H1 (cell line): ENCODE results near the gene BCL3. TPM values are rescaled to one million over a fixed set of nuclear protein-coding genes. Genes with fewer than 3 reads are reported as not detected.

ENCODE experiments used
- CTCF ChIA-PET: fragments of 300-600 bp; sonication (Branson Sonifier 250); formaldehyde crosslinking; loops from one replicate; lab custom pipeline; 2021; ENCODE audit not compliant: partially characterized antibody; lab: Charles Lee
- POLR2A ChIA-PET: fragments of 300-600 bp; sonication (Branson Sonifier 250); formaldehyde crosslinking; loops from one replicate; lab custom pipeline; 2021; ENCODE audit warnings: inconsistent platforms; ENCODE audit not compliant: partially characterized antibody; lab: Charles Lee
- DNase-seq, 2 experiments: peaks; one replicate each; pipeline versions ENCODE4 v3.0.0 to v3.0.0-alpha.2; 2010 to 2022; ENCODE audit warnings: low spot score in 2 of 2, low read depth in 1 of 2, mixed read lengths in 1 of 2
- FAIRE-seq: peaks from 2 replicates; lab custom pipeline; 2011; peaks lifted over from hg19 to GRCh38; lab: Jason Lieb, UNC
- H2AFZ ChIP-seq: 2 replicates; pipeline ENCODE4 v1.8.1; 2012; ENCODE audit warnings: low read length, inconsistent platforms
- H2AK5ac ChIP-seq: 2 replicates; pipeline ENCODE4 v1.6.1; 2013; ENCODE audit warnings: low read depth, low read length
- H2BK120ac ChIP-seq: replicated peaks from 2 replicates; pipeline ENCODE3; 2013; ENCODE audit warnings: low read depth, low read length, inconsistent platforms
- H2BK12ac ChIP-seq: 2 replicates; pipeline ENCODE4 v1.6.1; 2013; ENCODE audit warnings: low read depth, low read length
- H2BK15ac ChIP-seq: 2 replicates; pipeline ENCODE4 v1.6.1; 2013; ENCODE audit warnings: low read length
- H2BK20ac ChIP-seq: 2 replicates; pipeline ENCODE4 v1.6.1; 2013; ENCODE audit warnings: low read length
- H2BK5ac ChIP-seq: 2 replicates; pipeline ENCODE4 v1.6.1; 2013; ENCODE audit warnings: low read depth, low read length
- H3K14ac ChIP-seq: 2 replicates; pipeline ENCODE4 v1.6.1; 2013; ENCODE audit warnings: inconsistent platforms; ENCODE audit not compliant: insufficient read length
- H3K18ac ChIP-seq: 2 replicates; pipeline ENCODE4 v1.6.1; 2013; ENCODE audit warnings: low read length; ENCODE audit errors: extremely low read depth
- H3K23ac ChIP-seq: 2 replicates; pipeline ENCODE4 v1.6.1; 2013; ENCODE audit warnings: inconsistent platforms; ENCODE audit not compliant: insufficient read length
- H3K23me2 ChIP-seq: 2 replicates; pipeline ENCODE4 v1.6.1; 2013; ENCODE audit warnings: low read depth, low read length
- H3K27ac ChIP-seq: 2 replicates; pipeline ENCODE4 v1.6.1; 2011; ENCODE audit warnings: low read depth, low read length, inconsistent platforms
- H3K27me3 ChIP-seq, 4 experiments: replicated peaks in 1 of 4; 1 replicate in 1 of 4; 2 replicates in 3 of 4; pipeline versions ENCODE4 v1.6.1 to v1.8.1; 2011 to 2013; ENCODE audit warnings: low read length in 3 of 4, mild to moderate bottlenecking in 3 of 4, inconsistent platforms in 2 of 4, mixed read lengths in 2 of 4, moderate library complexity in 1 of 4; ENCODE audit not compliant: control insufficient read depth in 3 of 4, insufficient read depth in 3 of 4; ENCODE audit errors: extremely low read depth in 1 of 4
- H3K36me3 ChIP-seq, 4 experiments: 2 replicates each; pipeline versions ENCODE4 v1.6.1 to v1.8.1; 2011 to 2013; ENCODE audit warnings: mild to moderate bottlenecking in 4 of 4, low read length in 3 of 4, moderate library complexity in 2 of 4, control low read depth in 1 of 4, inconsistent platforms in 1 of 4; ENCODE audit not compliant: insufficient read depth in 4 of 4, control insufficient read depth in 2 of 4
- H3K4ac ChIP-seq: replicated peaks from 2 replicates; pipeline ENCODE3; 2013; ENCODE audit warnings: low read length, low read depth, mixed read lengths, inconsistent platforms; ENCODE audit not compliant: insufficient read length
- H3K4me1 ChIP-seq, 4 experiments: replicated peaks in 1 of 4; 1 replicate in 1 of 4; 2 replicates in 3 of 4; pipeline versions ENCODE4 v1.6.1 to v1.8.1; 2011 to 2013; ENCODE audit warnings: low read length in 3 of 4, inconsistent platforms in 2 of 4, mixed read lengths in 1 of 4; ENCODE audit not compliant: insufficient read depth in 4 of 4, control insufficient read depth in 3 of 4
- H3K4me2 ChIP-seq, 2 experiments: 2 replicates each; pipeline versions ENCODE4 v1.6.1 to v1.8.1; 2011 to 2013; ENCODE audit warnings: low read depth in 2 of 2, low read length in 2 of 2, control low read depth in 1 of 2, inconsistent platforms in 1 of 2, mild to moderate bottlenecking in 1 of 2; ENCODE audit not compliant: insufficient read depth in 1 of 2
- H3K4me3 ChIP-seq, 4 experiments: fragments of 200-600, 300-600 bp in 1 of 4; sonication (generic), shearing (Covaris generic), sonication (Bioruptor Twin) in 1 of 4; 2 replicates each; pipeline versions ENCODE4 v1.5.1 to v1.8.1; 2011 to 2016; ENCODE audit warnings: low read length in 4 of 4, low read depth in 3 of 4, control low read depth in 2 of 4, inconsistent platforms in 2 of 4, mild to moderate bottlenecking in 2 of 4, mixed read lengths in 1 of 4, moderate library complexity in 1 of 4; ENCODE audit not compliant: insufficient read depth in 2 of 4; ENCODE audit errors: extremely low read depth in 1 of 4
- H3K56ac ChIP-seq: replicated peaks from 2 replicates; pipeline ENCODE3; 2013; ENCODE audit warnings: low read depth, mild to moderate bottlenecking, mixed read lengths, low read length, inconsistent platforms; ENCODE audit not compliant: insufficient read length
- H3K79me1 ChIP-seq: 2 replicates; pipeline ENCODE4 v1.6.1; 2013; ENCODE audit warnings: low read depth, low read length, control low read depth
- H3K79me2 ChIP-seq, 2 experiments: 2 replicates each; pipeline versions ENCODE4 v1.6.1 to v1.8.1; 2012 to 2013; ENCODE audit warnings: low read length in 2 of 2, mild to moderate bottlenecking in 2 of 2, inconsistent platforms in 1 of 2; ENCODE audit not compliant: insufficient read depth in 2 of 2, control insufficient read depth in 1 of 2
- H3K9ac ChIP-seq, 4 experiments: replicated peaks in 1 of 4; 1 replicate in 1 of 4; 2 replicates in 3 of 4; pipeline versions ENCODE4 v1.6.1 to v1.8.1; 2011 to 2013; ENCODE audit warnings: low read depth in 3 of 4, low read length in 3 of 4, control low read depth in 2 of 4, mild to moderate bottlenecking in 2 of 4, moderate library complexity in 2 of 4, inconsistent platforms in 1 of 4; ENCODE audit errors: extremely low read depth in 1 of 4
- H3K9me3 ChIP-seq, 2 experiments: 2 replicates each; pipeline versions ENCODE4 v1.6.1 to v1.8.1; 2012 to 2013; ENCODE audit warnings: mild to moderate bottlenecking in 2 of 2, moderate library complexity in 2 of 2, control low read depth in 1 of 2, inconsistent platforms in 1 of 2, low read depth in 1 of 2, low read length in 1 of 2, mixed read lengths in 1 of 2; ENCODE audit not compliant: insufficient read depth in 2 of 2
- H4K20me1 ChIP-seq, 2 experiments: replicated peaks in 1 of 2; 2 replicates each; pipeline versions ENCODE3 to v1.8.1; 2011 to 2013; ENCODE audit warnings: inconsistent platforms in 2 of 2, low read length in 2 of 2, mild to moderate bottlenecking in 1 of 2; ENCODE audit not compliant: insufficient read depth in 2 of 2, control insufficient read depth in 1 of 2
- H4K5ac ChIP-seq: 2 replicates; pipeline ENCODE4 v1.6.1; 2013; ENCODE audit warnings: low read length, low read depth, mixed read lengths, inconsistent platforms; ENCODE audit not compliant: insufficient read length
- H4K8ac ChIP-seq: 2 replicates; pipeline ENCODE4 v1.8.0; 2013; ENCODE audit warnings: mild to moderate bottlenecking, moderate library complexity, low read length, inconsistent platforms; ENCODE audit not compliant: insufficient read depth; ENCODE audit errors: extremely low read depth
- H4K91ac ChIP-seq: replicated peaks from 2 replicates; pipeline ENCODE3; 2013; ENCODE audit warnings: low read length, mixed read lengths, inconsistent platforms; ENCODE audit not compliant: insufficient read length
- CTBP2 ChIP-seq: IDR thresholded peaks from 2 replicates; pipeline ENCODE4 v1.7.0; 2011; ENCODE audit warnings: borderline replicate concordance, mild to moderate bottlenecking, moderate library complexity, mixed read lengths, low read length; ENCODE audit not compliant: insufficient read depth, insufficient read length
- EZH2 ChIP-seq: fragments of 200-600 bp; sonication (generic); IDR thresholded peaks from 2 replicates; pipeline ENCODE4 v1.7.1; 2012; ENCODE audit warnings: low read depth, mild to moderate bottlenecking, moderate library complexity, low read length, inconsistent platforms; ENCODE audit not compliant: severe bottlenecking
- SAP30 ChIP-seq: fragments of 300-600 bp; sonication (generic); IDR thresholded peaks from 2 replicates; pipeline ENCODE4 v1.7.1; 2012; ENCODE audit warnings: low read length, moderate library complexity, mild to moderate bottlenecking, inconsistent platforms; ENCODE audit not compliant: insufficient read depth, insufficient replicate concordance
- SP1 ChIP-seq: IDR thresholded peaks from 2 replicates; pipeline ENCODE4 v1.6.1; 2011; ENCODE audit warnings: low read depth, low read length
- WGBS, 2 experiments: shearing (Covaris generic) in 1 of 2; methylation state at CpG; one replicate each; pipeline versions ENCODE4 v1.1.6 to v1.1.7; 2013 to 2015; ENCODE audit warnings: low lambda C conversion rate in 2 of 2, mixed read lengths in 2 of 2, inconsistent platforms in 1 of 2, low coverage in 1 of 2, missing lambda C conversion rate in 1 of 2; ENCODE audit not compliant: insufficient replicate concordance in 2 of 2, insufficient coverage in 1 of 2, insufficient read length in 1 of 2; ENCODE audit errors: extremely low coverage in 1 of 2, missing lambda C conversion rate in 1 of 2; 5-methylcytosine and 5-hydroxymethylcytosine counted together
- polyA plus RNA-seq, 7 experiments: library from polyadenylated mRNA; depleted of rRNA in 3 of 7; stranded (reverse) in 5 of 7; unstranded in 2 of 7; fragments of >200 nt in 5 of 7; fragments of 200-250 nt in 2 of 7; gene quantifications; 1 replicate in 5 of 7; 2 replicates in 1 of 7; 4 replicates in 1 of 7; pipeline versions ENCODE4 v1.2.1 to v1.2.3, GENCODE V29; 2011 to 2013; ENCODE audit warnings: missing spikeins in 2 of 7, mixed read lengths in 2 of 7
- total RNA-seq: library from RNA; stranded (reverse); fragmentation: NEBNext Ultra II Directional; extraction: Animal tissue kit (Norgen Biotek cat#: 25700); gene quantifications from 2 replicates; pipeline ENCODE4 v1.2.1, GENCODE V29; 2021

Gene BCL3
- total and polyA plus RNA-seq, 2 of the 8 experiments (the other 6 are each of a cell fraction or from before 2014, with no cell fraction given): 0.88 to 2.4 TPM

- FAIRE-seq: no peak
- Histone ChIP-seq H2BK20ac (no peak overlapping the region), H3K36me3 (no peaks in the 10 kb centered on the region), H3K79me1 (no peaks in the 10 kb centered on the region), H3K18ac (peak overlapping the region; percentile 83; the same call in 1 of the 2 replicates), H3K27ac (no peak overlapping the region), H3K4me2 (peak overlapping the region; percentile 81 to 100), H3K23me2 (peaks cover 23% of the 10 kb centered on the region), H4K8ac (no peak overlapping the region), H3K9ac (no peak overlapping the region), H3K23ac (no peak overlapping the region), H3K14ac (no peak overlapping the region), H2BK15ac (no peak overlapping the region), H3K9me3 (no peaks in the 10 kb centered on the region), H4K91ac (no peak overlapping the region)
- CTCF ChIA-PET: interaction anchor here (0.9 to 2.5 kb wide), 7 partner anchors 8 to 69 kb away, joined by 3 to 34 read pairs (median 4); no protein-coding TSS in a partner anchor
- 25% methylated on average over 2 of the region's 9 CpGs; no CpG with 5 or more reads in 1 of the 2 experiments for WGBS, 2 experiments
- TF ChIP-seq CTBP2 (peak; percentile 13), SP1 (0 out of 2 replicates have a peak, but pooled peaks have one; percentile 31), SAP30 (no peak), EZH2 (no peak)
- TF ChIP-seq, all 59 proteins: peak for 2
- Histone ChIP-seq H2AFZ (no peak overlapping the region), H3K4ac (no peak overlapping the region), H3K27me3 (peaks cover 26 to 43% (median 41%) of the 10 kb centered on the region in 4 experiments), H3K79me2 (no peaks in the 10 kb centered on the region), H4K20me1 (peaks cover 0 to 6% of the 10 kb centered on the region in 2 experiments), H2BK12ac (peak overlapping the region; percentile 90; the same call in 1 of the 2 replicates), H3K4me1 (peaks cover 10 to 35% (median 17%) of the 10 kb centered on the region in 4 experiments), H2BK120ac (no peak overlapping the region), H2AK5ac (no peak overlapping the region), H3K4me3 (peak overlapping the region; percentile 42 to 66 (median 54); a peak in 7 of 8 replicates), H3K56ac (no peak overlapping the region), H4K5ac (no peak overlapping the region), H2BK5ac (no peak overlapping the region)
- POLR2A ChIA-PET: interaction anchor here (0.6 to 2.5 kb wide), 6 partner anchors 12 to 76 kb away, joined by 3 to 7 read pairs (median 4); no protein-coding TSS in a partner anchor
- DNase-seq: peak in 1 of 2 experiments; percentile 78
These were observed 10.1 kb downstream of the BCL3 start for GRCh38 chr19:44758596-44758995.
